GM18498 (cell line): ENCODE results near the gene TRAF6.
"Not testable (repeated sequence)": the region's sequence is repeated elsewhere in the genome, so short reads cannot be mapped to it uniquely, and the experiment has no call there.

Experiments used
- ATAC-seq: cut with Tn5 transposase; IDR thresholded peaks from one replicate; pipeline ENCODE4 v1.9.1; 2021; ENCODE audit warnings: mild to moderate bottlenecking, moderate library complexity; ENCODE audit not compliant: unreplicated experiment

Gene TRAF6

GRCh38 chr11:36509694-36510593 is at the start of gene TRAF6:
Gene TRAF6 (minus strand): TSS chr11:36510272. CDS start chr11:36501515, 8,757 bp downstream.
- peak; percentile 98 for ATAC-seq

GRCh38 chr11:36558571-36559413 is 48.7 kb upstream of the TRAF6 start:
- ATAC-seq, result peak; percentile 99

GRCh38 chr11:36557991-36558390 is 47.9 kb upstream of the TRAF6 start:
- no peak for ATAC-seq

- ATAC-seq, result not testable (repeated sequence)
These were observed 47.3 kb upstream of the TRAF6 start for GRCh38 chr11:36557390-36557789.

GRCh38 chr11:36550385-36551115 is 40.5 kb upstream of the TRAF6 start:
- ATAC-seq, result no peak

GRCh38 chr11:36540998-36541397 is 30.9 kb upstream of the TRAF6 start:
- peak; percentile 98 for ATAC-seq

- no peak for ATAC-seq
These were observed 24.3 kb upstream of the TRAF6 start for GRCh38 chr11:36534276-36534840.

- no peak for ATAC-seq
These were observed 23.0 kb upstream of the TRAF6 start for GRCh38 chr11:36532941-36533601.

- no peak for ATAC-seq
These were observed 20.8 kb upstream of the TRAF6 start for GRCh38 chr11:36530840-36531239.

- no peak for ATAC-seq
These were observed 3.9 kb upstream of the TRAF6 start for GRCh38 chr11:36513965-36514364.

GRCh38 chr11:36512016-36512415 is 1.9 kb upstream of the TRAF6 start:
- no peak for ATAC-seq

GRCh38 chr11:36511062-36511461 is 990 bp upstream of the TRAF6 start:
- ATAC-seq, result not testable (repeated sequence)

GRCh38 chr11:36510594-36510942 is 496 bp upstream of the TRAF6 start:
- peak; percentile 2 for ATAC-seq

- peak; percentile 15 for ATAC-seq
These were observed 852 bp downstream of the TRAF6 start for GRCh38 chr11:36509201-36509639.

- ATAC-seq, result no peak
These were observed 1.3 kb downstream of the TRAF6 start for GRCh38 chr11:36508743-36509142.

GRCh38 chr11:36507824-36508489 is 2.1 kb downstream of the TRAF6 start:
- no peak for ATAC-seq

- no peak for ATAC-seq
These were observed 8.8 kb downstream of the TRAF6 start for GRCh38 chr11:36501236-36501635.

GRCh38 chr11:36500315-36500721 is 9.8 kb downstream of the TRAF6 start:
- ATAC-seq, result peak; percentile 97

- ATAC-seq, result no peak
These were observed 10.8 kb downstream of the TRAF6 start for GRCh38 chr11:36499315-36499714.

GRCh38 chr11:36498721-36499120 is 11.4 kb downstream of the TRAF6 start:
- ATAC-seq, result no peak
